K562 (cell line): ENCODE results near the gene CATSPER4. TPM values are rescaled to one million over a fixed set of nuclear protein-coding genes. Genes with fewer than 3 reads are reported as not detected.

Experiments
- PTTG1 ChIP-seq: fragments of 450-650 bp; IDR thresholded peaks from 2 replicates; pipeline ENCODE4 v1.6.1; 2016; ENCODE audit warnings: low read depth, mild to moderate bottlenecking, missing genetic modification characterization, missing compliant biosample characterization
- SREBF2 ChIP-seq: sonication (generic); formaldehyde crosslinking; IDR thresholded peaks from 2 replicates; pipeline ENCODE4 v1.4.0; 2020; ENCODE audit warnings: mild to moderate bottlenecking, missing genetic modification reagents
- polyA plus RNA-seq, 8 experiments: library from polyadenylated mRNA; depleted of rRNA in 4 of 8; stranded (reverse) in 5 of 8; unstranded in 3 of 8; fragments of >200 nt; fragmentation: Nextera tagmentation in 2 of 8; fragmentation: Illumina TruSeq in 1 of 8; extraction: Ambion mirVana in 2 of 8; extraction: Trizol in 1 of 8; gene quantifications; 2 replicates each; pipeline versions ENCODE4 v1.2.1 to v1.2.3, GENCODE V29; 2011 to 2014; ENCODE audit warnings: inconsistent platforms in 1 of 8, missing spikeins in 1 of 8
- total RNA-seq, 7 experiments: library from RNA; depleted of rRNA in 6 of 7; stranded (reverse); fragments of >200 nt in 6 of 7; fragmentation: Illumina TruSeq in 2 of 7; extraction: Trizol in 2 of 7; gene quantifications; 2 replicates each; pipeline versions ENCODE4 v1.2.1 to v1.2.3, GENCODE V29; 2011 to 2021; ENCODE audit warnings: low replicate concordance in 1 of 7
- TF ChIP-seq, protein P1 (sequence below): fragments of 200-600 bp; sonication (generic); IDR thresholded peaks from one replicate; pipeline ENCODE4 v1.6.1; 2012; ENCODE audit warnings: mild to moderate bottlenecking, low read depth, low read length, inconsistent platforms

The CATSPER4 gene
- total and polyA plus RNA-seq, 9 of the 15 experiments (the other 6 are each of a cell fraction or from before 2014, with no cell fraction given) = 0.04 to 0.13 TPM; not detected in 7

DNA sequence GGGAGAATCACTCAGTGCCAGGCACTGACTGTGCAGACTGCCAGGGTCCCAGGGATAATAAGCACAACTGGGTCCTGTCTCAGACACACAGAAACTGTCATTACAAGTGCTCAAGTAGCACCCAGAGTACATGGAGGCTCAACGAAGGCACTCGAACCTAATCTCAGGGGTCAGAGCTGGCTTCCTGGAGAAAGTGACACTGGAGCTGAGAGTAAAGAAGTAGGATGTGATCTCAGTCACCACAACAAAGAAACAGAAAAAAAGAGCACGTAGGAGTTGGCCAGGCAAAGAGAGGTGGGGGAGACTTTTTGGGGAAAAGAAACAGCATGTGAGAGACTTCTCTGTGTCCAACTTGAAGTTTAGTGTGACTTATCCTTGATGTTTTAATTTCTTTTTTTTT is 1.3 kb downstream of the CATSPER4 start (continued):
- TF ChIP-seq, protein P1, sequence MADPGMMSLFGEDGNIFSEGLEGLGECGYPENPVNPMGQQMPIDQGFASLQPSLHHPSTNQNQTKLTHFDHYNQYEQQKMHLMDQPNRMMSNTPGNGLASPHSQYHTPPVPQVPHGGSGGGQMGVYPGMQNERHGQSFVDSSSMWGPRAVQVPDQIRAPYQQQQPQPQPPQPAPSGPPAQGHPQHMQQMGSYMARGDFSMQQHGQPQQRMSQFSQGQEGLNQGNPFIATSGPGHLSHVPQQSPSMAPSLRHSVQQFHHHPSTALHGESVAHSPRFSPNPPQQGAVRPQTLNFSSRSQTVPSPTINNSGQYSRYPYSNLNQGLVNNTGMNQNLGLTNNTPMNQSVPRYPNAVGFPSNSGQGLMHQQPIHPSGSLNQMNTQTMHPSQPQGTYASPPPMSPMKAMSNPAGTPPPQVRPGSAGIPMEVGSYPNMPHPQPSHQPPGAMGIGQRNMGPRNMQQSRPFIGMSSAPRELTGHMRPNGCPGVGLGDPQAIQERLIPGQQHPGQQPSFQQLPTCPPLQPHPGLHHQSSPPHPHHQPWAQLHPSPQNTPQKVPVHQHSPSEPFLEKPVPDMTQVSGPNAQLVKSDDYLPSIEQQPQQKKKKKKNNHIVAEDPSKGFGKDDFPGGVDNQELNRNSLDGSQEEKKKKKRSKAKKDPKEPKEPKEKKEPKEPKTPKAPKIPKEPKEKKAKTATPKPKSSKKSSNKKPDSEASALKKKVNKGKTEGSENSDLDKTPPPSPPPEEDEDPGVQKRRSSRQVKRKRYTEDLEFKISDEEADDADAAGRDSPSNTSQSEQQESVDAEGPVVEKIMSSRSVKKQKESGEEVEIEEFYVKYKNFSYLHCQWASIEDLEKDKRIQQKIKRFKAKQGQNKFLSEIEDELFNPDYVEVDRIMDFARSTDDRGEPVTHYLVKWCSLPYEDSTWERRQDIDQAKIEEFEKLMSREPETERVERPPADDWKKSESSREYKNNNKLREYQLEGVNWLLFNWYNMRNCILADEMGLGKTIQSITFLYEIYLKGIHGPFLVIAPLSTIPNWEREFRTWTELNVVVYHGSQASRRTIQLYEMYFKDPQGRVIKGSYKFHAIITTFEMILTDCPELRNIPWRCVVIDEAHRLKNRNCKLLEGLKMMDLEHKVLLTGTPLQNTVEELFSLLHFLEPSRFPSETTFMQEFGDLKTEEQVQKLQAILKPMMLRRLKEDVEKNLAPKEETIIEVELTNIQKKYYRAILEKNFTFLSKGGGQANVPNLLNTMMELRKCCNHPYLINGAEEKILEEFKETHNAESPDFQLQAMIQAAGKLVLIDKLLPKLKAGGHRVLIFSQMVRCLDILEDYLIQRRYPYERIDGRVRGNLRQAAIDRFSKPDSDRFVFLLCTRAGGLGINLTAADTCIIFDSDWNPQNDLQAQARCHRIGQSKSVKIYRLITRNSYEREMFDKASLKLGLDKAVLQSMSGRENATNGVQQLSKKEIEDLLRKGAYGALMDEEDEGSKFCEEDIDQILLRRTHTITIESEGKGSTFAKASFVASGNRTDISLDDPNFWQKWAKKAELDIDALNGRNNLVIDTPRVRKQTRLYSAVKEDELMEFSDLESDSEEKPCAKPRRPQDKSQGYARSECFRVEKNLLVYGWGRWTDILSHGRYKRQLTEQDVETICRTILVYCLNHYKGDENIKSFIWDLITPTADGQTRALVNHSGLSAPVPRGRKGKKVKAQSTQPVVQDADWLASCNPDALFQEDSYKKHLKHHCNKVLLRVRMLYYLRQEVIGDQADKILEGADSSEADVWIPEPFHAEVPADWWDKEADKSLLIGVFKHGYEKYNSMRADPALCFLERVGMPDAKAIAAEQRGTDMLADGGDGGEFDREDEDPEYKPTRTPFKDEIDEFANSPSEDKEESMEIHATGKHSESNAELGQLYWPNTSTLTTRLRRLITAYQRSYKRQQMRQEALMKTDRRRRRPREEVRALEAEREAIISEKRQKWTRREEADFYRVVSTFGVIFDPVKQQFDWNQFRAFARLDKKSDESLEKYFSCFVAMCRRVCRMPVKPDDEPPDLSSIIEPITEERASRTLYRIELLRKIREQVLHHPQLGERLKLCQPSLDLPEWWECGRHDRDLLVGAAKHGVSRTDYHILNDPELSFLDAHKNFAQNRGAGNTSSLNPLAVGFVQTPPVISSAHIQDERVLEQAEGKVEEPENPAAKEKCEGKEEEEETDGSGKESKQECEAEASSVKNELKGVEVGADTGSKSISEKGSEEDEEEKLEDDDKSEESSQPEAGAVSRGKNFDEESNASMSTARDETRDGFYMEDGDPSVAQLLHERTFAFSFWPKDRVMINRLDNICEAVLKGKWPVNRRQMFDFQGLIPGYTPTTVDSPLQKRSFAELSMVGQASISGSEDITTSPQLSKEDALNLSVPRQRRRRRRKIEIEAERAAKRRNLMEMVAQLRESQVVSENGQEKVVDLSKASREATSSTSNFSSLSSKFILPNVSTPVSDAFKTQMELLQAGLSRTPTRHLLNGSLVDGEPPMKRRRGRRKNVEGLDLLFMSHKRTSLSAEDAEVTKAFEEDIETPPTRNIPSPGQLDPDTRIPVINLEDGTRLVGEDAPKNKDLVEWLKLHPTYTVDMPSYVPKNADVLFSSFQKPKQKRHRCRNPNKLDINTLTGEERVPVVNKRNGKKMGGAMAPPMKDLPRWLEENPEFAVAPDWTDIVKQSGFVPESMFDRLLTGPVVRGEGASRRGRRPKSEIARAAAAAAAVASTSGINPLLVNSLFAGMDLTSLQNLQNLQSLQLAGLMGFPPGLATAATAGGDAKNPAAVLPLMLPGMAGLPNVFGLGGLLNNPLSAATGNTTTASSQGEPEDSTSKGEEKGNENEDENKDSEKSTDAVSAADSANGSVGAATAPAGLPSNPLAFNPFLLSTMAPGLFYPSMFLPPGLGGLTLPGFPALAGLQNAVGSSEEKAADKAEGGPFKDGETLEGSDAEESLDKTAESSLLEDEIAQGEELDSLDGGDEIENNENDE = no peak
- TF ChIP-seq PTTG1 (no peak), SREBF2 (CRISPR knock-in tag) (no peak)
